ENCODE measurements around the gene CR2. TPM values are rescaled to one million over a fixed set of nuclear protein-coding genes. Genes with fewer than 3 reads are reported as not detected.
"Not testable (repeated sequence)": the region's sequence is repeated elsewhere in the genome, so short reads cannot be mapped to it uniquely, and the experiment has no call there.

CR2 gene
- total RNA-seq, 4 donors from 2014 or later = 0.12 to 0.46 TPM; not detected in 2

- no peak for DNase-seq (ENCODE audit: low spot score)
- TF ChIP-seq, protein P1, sequence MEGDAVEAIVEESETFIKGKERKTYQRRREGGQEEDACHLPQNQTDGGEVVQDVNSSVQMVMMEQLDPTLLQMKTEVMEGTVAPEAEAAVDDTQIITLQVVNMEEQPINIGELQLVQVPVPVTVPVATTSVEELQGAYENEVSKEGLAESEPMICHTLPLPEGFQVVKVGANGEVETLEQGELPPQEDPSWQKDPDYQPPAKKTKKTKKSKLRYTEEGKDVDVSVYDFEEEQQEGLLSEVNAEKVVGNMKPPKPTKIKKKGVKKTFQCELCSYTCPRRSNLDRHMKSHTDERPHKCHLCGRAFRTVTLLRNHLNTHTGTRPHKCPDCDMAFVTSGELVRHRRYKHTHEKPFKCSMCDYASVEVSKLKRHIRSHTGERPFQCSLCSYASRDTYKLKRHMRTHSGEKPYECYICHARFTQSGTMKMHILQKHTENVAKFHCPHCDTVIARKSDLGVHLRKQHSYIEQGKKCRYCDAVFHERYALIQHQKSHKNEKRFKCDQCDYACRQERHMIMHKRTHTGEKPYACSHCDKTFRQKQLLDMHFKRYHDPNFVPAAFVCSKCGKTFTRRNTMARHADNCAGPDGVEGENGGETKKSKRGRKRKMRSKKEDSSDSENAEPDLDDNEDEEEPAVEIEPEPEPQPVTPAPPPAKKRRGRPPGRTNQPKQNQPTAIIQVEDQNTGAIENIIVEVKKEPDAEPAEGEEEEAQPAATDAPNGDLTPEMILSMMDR (IDR thresholded peaks at IDR 0.05) = no peak
- no peak for ATAC-seq (ENCODE audit: low FRiP score)
These were observed 64.6 kb downstream of the CR2 start for GRCh38 chr1:207518608-207519236.

DNA sequence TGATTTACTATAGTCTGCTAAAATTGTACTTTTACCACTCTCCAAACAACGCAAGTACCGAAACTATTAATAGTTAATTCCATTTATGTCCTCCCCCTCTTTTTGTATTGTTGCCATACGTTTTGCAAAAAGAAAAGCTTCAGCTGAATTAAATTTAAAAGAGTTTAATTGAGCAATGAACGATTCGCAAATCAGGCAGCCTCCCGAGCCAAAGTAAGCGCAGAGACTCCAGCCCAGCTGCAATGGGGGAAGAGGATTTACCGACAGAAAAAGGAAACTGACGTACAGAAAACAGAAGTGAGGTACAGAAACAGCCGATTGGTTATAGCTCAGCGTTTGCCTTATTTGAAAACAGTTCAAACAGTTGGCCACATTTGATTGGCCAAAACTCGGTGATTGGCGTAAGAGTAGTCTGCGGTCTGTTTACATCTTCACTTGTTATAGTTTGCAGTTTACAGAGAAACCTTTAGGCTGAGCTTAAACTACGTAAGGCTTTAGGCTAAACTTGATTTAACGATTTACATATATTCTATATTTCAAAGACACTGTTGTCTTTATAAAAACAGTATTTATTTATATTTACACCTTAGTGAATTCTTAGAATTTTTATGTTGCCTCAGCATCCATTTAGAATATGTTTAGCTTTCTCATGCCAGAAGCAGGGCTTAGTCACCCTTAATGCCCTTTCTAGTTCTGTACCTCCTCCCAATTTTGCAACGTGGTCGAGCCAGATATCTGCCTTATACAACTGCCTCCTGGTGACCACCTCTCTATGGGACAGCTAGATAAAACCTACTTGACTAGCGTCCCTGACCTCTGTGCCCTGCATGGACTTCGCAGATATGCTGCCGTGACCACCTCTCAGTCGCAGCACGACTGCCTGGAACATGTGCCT is 65.6 kb downstream of the CR2 start:
- DNase-seq (ENCODE audit: low spot score) (no peak), ATAC-seq (ENCODE audit: low FRiP score) (no peak)
- TF ChIP-seq, protein P1 (IDR thresholded peaks at IDR 0.05) = no peak

DNA sequence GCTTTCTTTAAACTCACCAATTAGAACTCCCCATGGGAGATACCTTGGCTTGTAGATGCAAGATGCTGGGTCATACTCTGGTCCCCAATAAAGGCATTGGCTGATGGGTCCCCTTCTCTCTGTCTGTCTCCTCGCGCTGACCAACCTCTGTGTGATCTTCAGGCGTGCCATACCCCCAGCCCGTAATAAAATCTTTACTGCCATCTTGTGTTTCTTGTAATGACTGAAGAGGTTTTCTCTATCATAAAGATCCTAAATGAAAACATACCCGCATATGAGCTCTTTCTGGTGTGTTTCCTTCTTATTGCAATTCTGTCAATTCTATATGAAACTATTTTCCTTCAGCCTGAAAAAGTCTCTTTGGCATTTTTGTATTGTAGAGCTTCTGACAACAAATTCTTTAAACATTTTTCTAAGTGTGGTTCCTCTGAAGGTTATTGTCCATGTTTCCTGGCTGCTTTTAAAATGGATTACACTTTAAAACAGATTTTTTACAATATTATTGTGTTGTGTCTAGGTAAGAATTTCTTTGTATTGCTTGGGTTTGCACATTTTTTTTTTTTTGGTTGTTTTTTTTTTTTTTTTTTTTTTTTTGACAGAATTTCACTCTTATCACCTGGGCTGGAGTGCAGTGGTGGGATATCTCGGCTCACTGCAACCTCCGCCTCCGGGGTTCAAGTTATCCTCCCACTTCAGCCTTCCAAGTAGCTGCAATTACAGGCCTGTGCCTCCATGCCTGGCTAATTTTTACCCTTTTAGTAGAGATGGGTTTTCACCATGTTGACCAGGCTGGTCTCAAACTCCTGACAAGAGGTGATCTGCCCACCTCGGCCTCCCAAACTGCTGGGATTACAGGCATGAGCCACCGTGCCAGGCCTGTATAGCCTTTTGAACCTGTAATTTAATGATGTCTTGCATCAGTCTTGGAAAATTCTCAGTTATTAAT is 66.5 kb downstream of the CR2 start:
- ATAC-seq (ENCODE audit: low FRiP score); DNase-seq (ENCODE audit: low spot score): not testable (repeated sequence)

GRCh38 chr1:207525239-207525638 is 71.1 kb downstream of the CR2 start:
- not testable (repeated sequence) for DNase-seq (ENCODE audit: low spot score); ATAC-seq (ENCODE audit: low FRiP score)

- not testable (repeated sequence) for DNase-seq (ENCODE audit: low spot score); ATAC-seq (ENCODE audit: low FRiP score)
These were observed 74.3 kb downstream of the CR2 start for GRCh38 chr1:207528401-207528800.

DNA sequence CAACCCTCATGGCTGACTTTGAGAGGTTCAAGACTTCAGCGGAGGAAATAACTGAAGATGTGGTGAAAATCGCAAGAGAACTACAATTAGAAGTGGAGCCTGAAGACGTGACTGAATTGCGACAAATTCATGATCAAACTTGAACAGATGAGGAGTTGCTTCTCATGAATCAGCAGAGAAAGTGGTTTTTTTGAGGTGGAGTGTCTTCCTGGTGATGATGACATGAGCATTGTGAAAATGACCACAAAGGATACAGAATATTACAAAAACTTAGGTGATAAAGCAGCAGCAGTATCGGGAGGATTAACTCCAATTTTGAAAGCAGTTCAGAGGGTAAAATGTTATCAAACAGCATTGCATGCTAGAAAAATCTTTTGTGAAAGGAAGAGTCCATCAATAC is 82.1 kb downstream of the CR2 start:
- DNase-seq (ENCODE audit: low spot score); ATAC-seq (ENCODE audit: low FRiP score): not testable (repeated sequence)

Other genes with a start within 250 kb of the CR2 start
- 100 to 1,000 TPM in 3 of 4 donors, 10 to 100 TPM in 1; 86.2 to 468 (median 195) TPM for gene CD55, start 132.7 kb upstream of the CR2 start, total RNA-seq
- gene CR1, start 41.8 kb downstream of the CR2 start, total RNA-seq = 10 to 100 TPM in 3 of 4 donors, 1 to 10 TPM in 1; 9.1 to 29.2 (median 21.8) TPM
- not detected for gene CR1L, start 190.8 kb downstream of the CR2 start, total RNA-seq